Right hindlimb (tissue), 1 donor: ENCODE data around the gene RNPEPL1.
"Not testable (repeated sequence)": the region's sequence is repeated elsewhere in the genome, so short reads cannot be mapped to it uniquely, and the experiment has no call there.

Source experiments
- DNase-seq: peaks from one replicate; pipeline ENCODE4 v3.0.0-alpha.2; 2018

RNPEPL1 gene

GRCh38 chr2:240539101-240539500, 29.2 kb upstream of the RNPEPL1 start:
- not testable (repeated sequence) for DNase-seq

GRCh38 chr2:240539906-240540305, 28.4 kb upstream of the RNPEPL1 start:
- no peak for DNase-seq

DNA sequence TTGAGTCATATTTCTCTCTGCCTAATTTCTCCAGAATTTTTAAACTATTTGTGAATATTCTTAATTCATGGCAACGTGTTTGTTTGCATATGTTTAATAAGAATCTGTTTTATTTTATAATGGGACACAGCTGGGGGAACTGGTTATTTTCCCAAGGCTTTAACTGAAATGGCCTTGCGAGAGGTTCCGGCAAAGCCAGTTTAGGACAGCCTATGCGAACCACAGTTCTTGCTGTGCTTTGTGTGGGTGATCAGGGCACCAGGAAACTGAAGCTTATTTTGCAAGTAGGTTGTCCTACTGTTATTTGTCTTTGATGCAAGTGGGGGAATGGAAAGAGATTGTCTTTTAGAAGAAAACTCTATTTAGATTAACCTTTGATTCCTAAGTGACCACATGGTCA, 17.0 kb upstream of the RNPEPL1 start:
- DNase-seq, result no peak

GRCh38 chr2:240551811-240552210, 16.5 kb upstream of the RNPEPL1 start:
- no peak for DNase-seq

- no peak for DNase-seq
These were observed 14.3 kb upstream of the RNPEPL1 start for GRCh38 chr2:240553956-240554480.

GRCh38 chr2:240554767-240555493, 13.4 kb upstream of the RNPEPL1 start:
- no peak for DNase-seq

- DNase-seq, result no peak
These were observed 12.6 kb upstream of the RNPEPL1 start for GRCh38 chr2:240555541-240556250.

DNA sequence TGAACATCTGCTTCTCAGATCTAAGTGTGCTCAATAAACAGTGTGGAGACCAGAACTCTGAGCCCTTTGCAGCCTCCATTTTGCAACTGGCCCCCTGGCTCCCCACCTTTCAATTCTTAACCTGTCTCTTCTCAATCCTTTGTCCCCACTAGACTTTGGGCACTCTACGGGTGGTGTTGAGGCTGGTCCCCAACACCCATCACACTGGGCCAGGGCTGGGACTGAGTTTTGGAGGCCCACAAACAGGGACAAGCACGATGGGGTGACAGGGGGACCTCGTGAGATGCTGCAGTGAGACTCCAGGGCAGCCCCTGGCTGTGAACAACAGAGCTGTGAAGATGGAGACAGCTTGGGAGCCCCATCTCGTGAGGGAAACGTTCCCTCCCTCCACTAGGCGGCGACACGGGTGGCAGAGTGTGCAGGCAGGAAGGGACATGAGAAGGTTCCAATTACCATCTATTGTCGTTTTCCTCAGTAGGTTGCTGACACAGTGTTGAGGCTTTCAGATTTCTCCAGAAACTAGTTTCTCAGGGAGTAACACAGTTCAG, 11.7 kb upstream of the RNPEPL1 start:
- peak; percentile 57 for DNase-seq

DNA sequence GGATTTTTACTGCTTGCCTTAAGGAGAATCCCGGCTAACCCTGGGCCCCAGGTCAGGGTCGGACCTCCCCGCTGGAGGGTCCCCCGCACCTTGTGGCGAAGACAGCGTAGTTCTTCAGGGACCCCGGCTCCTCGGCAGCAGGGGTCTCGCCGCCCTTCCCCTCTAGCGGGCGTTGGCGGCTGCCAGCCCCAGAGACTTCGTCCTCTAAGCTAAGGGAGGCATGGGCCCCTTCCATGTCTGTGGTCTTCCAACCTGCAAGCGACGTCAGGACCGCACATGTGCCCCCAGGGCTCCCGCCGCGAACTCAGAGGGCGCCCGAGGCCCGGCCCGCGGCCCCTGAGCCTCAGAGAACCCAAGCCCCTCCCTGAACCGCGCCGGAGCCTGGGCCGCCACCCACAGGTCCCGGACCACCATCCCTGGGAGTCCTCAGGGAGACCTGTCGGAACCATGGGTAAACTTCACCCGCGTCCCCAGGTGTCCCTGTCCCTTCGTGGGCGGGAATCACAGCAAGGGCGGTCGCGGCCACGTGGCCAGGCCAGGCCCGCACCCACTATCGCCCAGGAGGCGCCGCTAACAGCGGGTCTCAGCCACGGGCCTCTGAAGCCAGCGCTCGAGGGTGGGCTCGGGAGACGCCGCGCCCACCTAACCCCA, 11.1 kb upstream of the RNPEPL1 start:
- DNase-seq, result no peak

DNA sequence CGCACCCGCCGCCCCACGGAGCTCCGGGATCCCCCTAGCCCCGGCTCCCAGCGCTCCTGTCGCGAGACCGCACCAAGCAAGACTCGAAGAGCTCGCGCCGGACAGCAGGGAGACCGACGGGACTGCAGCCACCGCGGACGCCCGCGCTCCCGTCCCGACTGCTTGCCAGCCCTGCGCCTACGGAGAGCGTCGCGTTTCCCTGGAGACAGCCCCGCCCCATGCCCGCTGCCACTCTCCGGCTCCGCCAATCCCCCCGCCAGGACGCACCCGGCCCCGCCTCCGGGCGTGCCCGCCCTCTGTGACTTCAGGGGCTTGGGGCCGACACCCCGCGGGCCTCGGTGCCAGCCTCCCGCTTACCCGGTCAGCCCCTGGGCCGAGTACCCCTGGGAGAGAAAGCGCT, 10.5 kb upstream of the RNPEPL1 start, which contains the start of gene ANKMY1:
Gene ANKMY1, minus strand, starts transcription at position 181 of the 400 bp plus-strand sequence. CDS start 653 bp downstream, outside the sequence.
- DNase-seq, result peak; percentile 79

DNA sequence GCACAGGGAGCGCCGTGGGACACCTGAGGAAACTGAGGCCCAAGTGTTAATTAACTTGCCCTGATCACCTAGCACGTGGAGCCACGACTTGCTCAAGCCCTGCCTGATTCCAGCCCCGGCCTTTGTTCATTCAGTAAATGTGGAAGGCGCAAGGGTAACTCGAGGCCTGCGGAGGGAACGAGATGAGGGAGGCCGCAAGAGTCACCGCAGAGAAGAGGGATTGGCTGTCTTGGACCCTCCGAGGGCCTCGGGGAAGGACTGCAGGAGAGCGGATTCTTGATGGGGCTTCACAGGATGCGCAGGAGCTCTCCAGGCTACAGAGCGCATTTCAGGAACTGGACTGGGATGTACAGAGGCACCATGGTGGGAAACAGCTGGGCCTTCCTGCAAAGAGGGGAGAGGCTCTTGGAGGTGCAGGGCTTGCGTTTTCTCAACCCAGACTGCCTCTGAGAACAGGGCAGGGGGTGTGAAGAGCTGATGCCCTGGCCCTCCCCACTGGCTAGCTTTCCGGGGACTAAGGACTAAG, 10.0 kb upstream of the RNPEPL1 start:
- peak; percentile 22 for DNase-seq

GRCh38 chr2:240559286-240559685, 9.0 kb upstream of the RNPEPL1 start:
- peak; percentile 22 for DNase-seq

DNA sequence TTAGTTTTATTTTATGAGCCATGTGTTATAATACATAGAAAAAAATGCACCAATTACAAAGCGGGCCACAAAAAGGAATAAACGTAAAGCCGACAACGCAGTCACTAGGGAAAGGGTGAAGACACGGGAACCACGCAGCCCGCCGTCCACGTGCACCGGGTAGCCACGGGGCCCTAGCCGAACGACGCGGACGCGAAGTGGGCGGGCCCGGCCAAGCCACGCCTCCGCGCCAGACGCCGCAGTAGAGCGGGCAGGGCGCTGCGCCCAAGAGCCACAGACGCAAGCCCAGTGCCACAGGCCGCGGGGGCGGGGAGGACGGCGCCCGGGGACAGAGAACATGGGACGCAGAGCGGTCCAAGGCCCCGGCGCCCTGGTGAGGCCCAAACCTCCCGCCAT, 8.2 kb upstream of the RNPEPL1 start, which contains the start of gene DUSP28:
Gene DUSP28, plus strand, starts transcription at position 274 of the 396 bp plus-strand sequence. CDS start 328 bp downstream, outside the sequence.
- DNase-seq, result peak; percentile 90

DNA sequence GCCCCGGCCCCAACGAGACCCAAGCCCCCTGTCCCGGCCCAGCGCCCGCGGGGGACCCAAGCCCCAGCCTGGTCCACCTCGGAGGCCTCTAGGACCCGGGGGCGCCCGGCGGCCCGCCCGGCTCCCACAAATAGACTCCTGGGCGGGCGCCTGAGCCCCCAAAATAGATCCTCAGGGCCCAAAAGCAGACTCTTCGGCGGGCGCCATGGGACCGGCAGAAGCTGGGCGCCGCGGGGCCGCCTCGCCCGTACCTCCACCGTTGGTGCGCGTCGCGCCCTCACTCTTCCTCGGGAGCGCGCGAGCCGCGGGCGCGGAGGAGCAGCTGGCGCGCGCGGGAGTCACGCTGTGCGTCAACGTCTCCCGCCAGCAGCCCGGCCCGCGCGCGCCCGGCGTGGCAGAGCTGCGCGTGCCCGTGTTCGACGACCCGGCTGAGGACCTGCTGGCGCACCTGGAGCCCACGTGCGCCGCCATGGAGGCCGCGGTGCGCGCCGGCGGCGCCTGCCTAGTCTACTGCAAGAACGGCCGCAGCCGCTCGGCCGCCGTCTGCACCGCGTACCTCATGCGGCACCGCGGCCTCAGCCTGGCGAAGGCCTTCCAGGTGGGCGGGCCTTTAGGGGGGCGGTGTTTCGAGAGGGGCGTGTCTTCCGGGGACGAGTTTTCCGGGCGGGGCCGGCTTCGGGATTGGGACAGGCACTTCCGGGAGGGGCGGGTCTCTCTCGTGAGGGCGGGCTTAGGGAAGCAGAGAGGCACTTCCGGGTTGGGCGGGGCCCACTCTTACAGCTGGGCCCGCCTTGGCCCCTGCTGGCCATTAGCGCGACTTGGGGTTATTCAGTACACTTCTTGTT, 7.6 kb upstream of the RNPEPL1 start:
- peak; percentile 100 for DNase-seq

DNA sequence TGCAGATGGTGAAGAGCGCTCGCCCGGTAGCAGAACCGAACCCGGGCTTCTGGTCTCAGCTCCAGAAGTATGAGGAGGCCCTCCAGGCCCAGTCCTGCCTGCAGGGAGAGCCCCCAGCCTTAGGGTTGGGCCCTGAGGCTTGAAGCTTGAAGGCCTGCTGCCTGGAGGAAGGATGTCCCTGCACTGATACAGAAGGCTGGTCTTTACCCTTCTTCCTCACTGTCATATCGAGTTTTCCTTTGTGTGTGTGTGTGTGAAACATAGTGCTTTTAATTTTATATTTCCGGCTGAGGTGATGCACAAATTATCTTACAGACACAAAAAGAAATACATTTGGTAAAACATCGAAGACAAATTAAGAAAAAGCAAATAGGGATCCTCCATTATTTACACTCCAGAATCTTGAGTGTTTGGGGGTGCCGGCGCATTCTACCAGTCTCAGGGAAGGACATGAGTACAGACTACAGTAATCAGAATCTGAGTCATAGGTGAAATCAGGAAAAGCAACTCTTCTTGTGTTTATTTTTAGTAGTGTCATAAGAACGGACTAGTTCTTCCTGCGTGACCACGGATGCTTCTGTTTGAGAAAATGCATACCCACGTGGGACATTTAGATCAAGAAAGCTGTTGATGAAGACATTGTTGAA, 6.8 kb upstream of the RNPEPL1 start:
- DNase-seq, result no peak

DNA sequence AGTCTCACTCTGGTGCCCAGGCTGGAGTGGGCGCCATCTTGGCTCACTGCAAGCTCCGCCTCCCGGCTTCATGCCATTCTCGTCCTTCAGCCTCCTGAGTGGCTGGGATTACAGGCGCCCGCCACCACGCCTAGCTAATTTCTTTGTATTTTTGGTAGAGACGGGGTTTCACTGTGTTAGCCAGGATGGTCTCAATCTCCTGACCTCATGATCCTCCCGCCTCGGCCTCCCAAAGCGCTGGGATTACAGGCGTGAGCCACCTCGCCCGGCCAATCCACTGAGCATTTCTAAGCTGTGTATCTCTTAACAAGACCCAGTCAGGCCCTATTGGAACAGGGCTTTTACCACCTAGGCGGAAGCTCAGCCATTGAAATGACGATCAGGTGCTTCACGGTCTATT, 5.1 kb upstream of the RNPEPL1 start:
- not testable (repeated sequence) for DNase-seq

- no peak for DNase-seq
These were observed 4.2 kb upstream of the RNPEPL1 start for GRCh38 chr2:240563951-240564560.

DNA sequence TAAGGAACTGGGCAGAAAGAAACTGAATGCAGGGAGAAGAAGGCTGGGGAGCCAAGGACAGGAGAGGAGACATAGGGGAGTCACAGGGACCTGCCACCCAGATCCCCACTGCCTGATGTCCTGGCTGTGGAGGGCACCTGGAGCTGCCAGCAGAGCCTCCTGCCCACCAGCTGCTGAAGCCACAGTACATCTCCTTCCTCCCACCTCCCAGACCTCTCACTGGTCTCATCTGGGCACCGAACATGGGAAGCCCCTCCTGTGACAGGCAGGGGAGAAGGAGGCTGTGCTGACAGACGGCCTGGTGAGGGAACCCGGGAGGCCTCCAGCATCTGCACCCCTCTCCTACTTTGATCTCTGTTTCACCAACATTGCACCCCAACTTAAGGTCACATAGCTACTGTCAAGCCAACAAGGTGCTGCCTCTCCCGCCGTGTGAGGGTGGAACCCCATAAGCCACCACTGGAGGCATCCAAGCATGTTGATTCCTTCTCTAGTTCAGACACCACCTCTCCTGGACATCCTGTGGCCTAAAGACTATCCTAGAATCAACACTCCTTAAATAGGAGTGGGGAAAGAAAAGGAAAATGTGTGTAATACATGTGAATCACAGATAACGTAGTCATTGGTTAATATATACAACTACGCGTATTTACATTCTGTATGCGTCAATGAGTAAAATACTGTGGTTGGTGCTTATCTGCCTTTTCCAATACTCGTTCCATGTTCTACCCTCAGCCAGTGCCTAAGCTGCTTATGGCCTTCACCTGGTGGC, 3.5 kb upstream of the RNPEPL1 start:
- DNase-seq, result no peak

DNA sequence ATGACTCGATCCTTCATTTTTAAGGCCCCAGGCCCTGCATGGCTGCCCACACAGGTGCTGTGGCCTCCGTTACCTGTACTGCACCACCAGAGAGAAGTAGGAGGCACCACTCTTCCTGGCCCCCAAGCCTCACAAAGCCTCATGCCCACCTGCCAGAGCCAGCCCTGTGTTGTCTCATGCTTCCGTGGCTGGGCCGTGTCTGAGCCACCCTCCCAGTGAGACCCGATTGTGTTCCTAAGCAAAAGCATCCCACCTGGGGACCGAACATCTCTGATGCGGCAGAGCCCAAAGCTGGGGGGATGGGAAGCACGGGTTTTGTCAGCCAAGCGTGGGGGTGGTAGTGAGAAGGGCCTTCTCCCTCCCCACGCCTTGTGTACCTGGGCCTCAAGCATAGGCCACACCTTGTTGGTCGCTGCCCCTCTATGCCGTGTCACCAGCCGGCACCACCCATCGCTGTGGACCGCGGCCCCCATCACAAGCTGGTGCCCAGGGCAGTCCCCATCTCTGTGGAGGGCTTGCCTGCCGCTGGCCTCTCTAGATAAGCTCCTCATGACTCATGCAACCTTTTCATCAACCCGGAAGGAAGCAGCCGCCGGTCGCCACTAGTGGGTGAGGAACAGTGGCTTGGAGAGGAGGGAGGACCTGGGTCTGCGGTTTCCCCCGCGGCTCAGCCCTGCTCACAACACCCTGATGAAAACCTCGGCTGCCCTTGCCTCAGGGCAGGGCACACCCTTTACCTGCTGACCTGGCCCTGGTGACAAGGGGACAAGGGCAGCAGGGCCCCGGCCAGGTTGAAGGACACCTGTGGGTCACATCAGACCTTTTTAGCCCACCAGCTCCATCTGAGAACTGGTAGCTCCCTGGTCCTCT, 2.7 kb upstream of the RNPEPL1 start:
- peak; percentile 55 for DNase-seq
